RCC 7860 (cell line): ENCODE data around the gene SH2D3C.

Experiments used
- DNase-seq: peaks from one replicate; pipeline ENCODE4 v3.0.0-alpha.2; 2015; ENCODE audit warnings: low spot score
- FAIRE-seq: peaks from 2 replicates; lab custom pipeline; 2012; peaks lifted over from hg19 to GRCh38; lab: Jason Lieb, UNC

SH2D3C gene

DNA sequence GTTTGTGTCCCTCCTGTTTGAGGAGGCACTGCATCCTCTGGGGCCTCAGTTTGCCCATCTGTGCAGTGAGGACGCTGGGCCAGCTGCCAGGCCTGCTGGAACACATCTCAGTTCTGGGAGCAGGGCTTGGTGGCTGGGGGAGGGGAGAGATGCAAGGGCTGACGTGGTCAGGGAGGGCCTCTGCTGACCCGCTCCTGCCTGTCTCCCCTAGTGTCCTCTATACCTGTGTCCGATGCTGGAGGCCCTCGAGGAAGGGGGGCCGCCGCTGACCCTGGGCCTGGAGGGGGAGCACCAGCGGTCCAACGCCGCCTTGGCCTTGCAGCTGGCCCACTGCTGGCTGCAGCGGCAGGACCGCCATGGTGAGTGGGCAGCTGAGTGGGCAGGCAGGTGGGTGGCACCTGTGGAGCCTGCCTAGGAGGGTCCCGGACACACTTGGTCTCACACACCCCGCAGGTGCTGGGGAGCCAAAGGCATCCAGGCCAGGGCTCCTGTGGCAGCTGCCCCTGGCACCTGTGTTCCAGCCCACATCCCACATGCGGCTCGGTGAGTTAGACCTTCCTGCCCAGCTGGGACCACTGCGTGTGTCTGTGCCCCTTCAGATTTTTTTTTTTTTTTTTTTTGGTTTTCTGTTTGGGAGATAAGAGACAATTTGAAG, 30.0 kb upstream of the SH2D3C start:
- DNase-seq (no peak), FAIRE-seq (no peak)

- FAIRE-seq (no peak), DNase-seq (no peak)
Observed at GRCh38 chr9:127806871-127807270, 28.4 kb upstream of the SH2D3C start.

GRCh38 chr9:127805620-127806019, 27.2 kb upstream of the SH2D3C start:
- FAIRE-seq (no peak), DNase-seq (no peak)

GRCh38 chr9:127803507-127804352, 25.3 kb upstream of the SH2D3C start:
- FAIRE-seq (no peak), DNase-seq (peak; percentile 64)

DNA sequence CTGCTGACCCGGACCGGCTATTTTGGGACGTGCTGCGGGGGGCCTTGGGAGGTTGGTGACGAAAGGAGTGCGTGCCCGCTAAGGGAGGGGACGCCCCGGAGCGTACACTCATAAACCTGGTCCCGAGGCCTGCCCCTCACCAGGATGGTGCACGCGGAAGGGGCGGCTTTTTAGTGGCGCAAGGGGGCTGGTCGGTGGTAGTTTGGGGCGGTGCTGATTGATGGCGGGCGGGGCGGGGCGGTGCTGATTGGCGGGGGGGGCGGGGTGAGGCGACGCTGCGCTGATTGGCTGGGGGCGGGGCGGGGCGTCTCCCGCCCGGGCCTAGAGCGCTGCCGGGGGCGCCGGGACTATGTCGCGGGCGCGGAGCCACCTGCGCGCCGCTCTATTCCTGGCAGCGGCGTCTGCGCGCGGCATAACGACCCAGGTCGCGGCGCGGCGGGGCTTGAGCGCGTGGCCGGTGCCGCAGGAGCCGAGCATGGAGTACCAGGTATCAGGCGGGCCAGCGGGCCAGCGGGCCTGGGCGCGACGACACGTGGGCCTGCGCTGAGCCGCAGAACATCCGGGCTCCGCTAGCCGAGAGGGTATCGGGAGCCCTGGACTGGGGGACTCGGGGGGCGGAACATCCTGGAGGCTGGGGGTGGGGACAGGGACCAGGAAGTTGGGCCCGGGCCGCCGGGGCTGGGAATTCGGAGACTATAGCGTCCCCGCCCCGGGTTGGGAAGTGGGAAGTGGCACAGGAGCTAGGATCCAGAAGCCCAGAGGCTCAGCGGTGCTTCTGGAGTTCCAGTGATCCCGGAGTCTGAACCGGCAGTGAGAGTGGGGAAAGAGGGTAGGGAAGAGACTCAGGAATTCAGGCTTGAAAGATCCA, 24.3 kb upstream of the SH2D3C start, which contains the start of gene FPGS:
Gene FPGS (plus strand): TSS at position 307 of the 868 bp plus-strand sequence. CDS start 43 bp downstream, at position 350.
- FAIRE-seq = no peak

DNA sequence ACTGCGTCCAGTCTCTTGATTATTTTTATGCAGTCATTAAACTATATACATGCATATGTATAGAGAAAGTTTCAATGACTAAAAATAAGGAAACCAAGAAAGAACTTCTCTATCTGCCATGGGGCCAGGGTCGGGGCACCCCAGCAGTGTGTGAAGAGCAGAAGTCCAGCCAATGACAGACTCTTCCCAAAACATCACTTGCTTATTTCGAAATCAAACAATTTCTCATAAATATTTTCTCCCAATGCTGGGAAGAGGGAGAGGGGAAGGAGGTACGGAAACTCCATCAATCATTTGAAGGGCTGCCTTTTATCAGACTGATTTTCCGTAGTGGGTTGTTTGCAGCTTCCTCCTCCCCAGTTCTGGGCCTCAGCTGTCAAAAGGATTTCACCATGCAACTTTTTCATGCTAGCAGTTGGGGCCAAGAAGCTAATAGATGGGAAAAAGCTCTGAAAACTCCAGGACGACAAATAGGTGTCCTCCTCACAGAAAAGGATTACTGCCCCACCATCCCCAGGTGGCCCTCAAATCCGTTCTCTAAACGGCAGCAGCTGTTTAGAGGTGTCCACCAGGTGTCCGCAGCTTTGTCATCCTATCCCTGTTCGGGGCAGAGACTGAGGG, 23.6 kb upstream of the SH2D3C start:
- FAIRE-seq (no peak), DNase-seq (no peak)

More for the DNA sequence above, 24.3 kb upstream of the SH2D3C start, which contains the start of gene FPGS:
- DNase-seq = peak; percentile 76

DNA sequence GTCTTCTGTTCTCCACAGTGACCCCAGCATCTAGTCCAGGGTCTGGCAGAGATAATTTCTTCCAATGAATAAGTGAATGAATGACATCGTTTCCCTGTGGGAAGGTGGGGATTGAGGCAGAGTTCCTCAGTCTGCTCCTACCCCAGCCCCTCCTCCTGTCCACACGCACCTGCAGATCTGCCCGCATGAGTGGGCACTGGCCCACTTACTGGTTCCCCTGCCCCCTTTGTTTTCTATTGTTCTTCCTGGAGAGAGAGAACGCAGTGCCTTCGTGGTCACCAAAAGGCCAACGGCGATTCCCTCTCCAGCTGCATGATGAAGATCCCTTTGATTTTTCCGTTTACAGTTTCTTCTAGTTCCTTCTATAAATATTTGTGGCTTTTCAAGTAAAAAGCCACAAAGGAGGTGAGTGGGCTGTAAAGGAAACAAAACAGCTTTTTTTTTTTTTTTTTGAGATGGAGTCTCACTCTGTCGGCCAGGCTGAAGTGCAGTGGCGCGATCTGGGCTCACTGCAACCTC, 18.4 kb upstream of the SH2D3C start:
- FAIRE-seq = no peak
- no peak for DNase-seq

DNA sequence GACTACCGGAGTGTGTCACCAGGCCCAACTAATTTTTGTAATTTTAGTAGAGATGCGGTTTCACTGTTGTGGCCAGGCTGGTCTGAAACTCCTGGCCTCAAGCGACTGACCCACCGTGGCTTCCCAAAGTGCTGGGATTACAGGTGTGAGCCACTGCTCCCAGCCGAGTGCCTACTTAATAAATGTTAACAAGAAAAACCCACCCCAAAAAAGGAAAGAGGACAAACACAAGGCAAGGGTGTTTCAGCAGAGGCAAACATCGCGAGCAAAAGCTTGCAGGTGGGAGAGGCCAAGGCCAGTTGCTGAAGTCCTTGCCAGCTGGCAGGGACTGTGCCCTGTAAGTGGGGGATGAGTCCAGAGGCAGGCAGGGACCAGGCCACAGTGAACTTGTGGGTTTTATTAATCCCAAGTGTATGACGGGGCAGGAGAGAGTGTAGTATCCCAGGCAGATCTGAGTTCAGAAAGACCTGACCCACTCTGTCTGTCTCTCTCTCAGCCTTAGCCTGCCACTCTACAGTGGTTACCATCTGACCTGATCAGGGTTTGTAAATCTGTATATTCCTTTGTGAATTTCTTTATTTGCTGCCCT, 17.9 kb upstream of the SH2D3C start:
- FAIRE-seq (no peak), DNase-seq (no peak)

DNA sequence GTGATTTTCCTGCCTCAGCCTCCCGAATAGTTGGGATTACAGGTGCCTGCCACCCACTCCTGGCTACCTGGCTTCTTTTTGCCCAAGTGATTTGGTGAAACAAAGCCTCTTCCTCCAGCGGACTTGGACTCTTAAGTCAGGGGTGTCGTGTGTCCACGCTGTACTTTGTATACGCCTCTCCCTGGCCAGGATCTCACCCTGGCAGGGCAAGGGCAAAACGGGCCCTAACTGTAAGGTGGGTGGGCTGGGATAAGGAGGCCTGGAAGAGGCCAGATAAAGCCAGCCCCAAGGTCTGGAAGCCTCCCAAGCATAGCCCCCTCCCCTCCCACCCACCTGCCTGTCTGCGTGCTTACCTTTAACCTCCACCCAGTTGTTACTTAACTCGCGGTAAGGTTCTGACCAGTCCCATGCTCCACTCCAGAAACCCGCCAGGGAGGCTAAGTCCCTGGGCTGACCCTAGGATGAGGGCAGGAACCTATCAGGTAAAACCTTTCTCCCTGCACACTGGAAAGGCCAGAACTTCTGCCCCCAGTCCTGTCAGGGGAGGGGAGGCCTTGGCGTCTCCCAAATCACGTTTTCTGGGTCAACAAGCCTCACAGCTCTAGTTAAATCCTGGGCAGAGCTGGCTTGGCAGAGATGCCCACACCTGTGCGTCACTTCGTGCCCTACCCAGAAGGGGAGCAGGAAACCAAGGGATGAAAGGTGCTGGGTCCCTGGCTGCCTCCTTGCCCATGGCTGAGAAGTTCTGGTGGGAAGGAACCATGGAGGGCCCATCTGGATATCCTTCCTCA, 15.7 kb upstream of the SH2D3C start:
- DNase-seq (no peak), FAIRE-seq (no peak)

GRCh38 chr9:127793093-127793708, 14.7 kb upstream of the SH2D3C start:
- FAIRE-seq = no peak
- DNase-seq = no peak

GRCh38 chr9:127792417-127793031, 14.1 kb upstream of the SH2D3C start:
- DNase-seq (no peak), FAIRE-seq (no peak)

DNA sequence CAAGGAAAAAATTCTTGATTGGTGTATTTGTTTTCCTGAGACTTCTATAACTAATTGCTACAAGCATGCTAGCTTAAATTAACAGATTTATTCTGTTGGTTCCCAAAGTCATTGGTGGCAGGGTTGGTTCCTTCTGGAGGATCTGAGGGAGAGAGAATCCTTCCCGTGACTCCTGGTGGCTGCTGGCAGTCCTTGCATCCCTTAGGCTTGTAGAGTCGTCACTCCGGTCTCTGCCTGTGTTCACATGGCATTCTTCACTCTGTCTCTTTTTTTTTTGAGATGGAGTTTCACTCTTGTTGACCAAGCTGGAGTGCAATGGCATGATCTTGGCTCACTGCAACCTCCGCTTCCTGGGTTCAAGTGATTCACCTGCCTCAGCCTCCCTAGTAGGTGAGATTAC, 12.6 kb upstream of the SH2D3C start:
- no peak for FAIRE-seq
- no peak for DNase-seq

DNA sequence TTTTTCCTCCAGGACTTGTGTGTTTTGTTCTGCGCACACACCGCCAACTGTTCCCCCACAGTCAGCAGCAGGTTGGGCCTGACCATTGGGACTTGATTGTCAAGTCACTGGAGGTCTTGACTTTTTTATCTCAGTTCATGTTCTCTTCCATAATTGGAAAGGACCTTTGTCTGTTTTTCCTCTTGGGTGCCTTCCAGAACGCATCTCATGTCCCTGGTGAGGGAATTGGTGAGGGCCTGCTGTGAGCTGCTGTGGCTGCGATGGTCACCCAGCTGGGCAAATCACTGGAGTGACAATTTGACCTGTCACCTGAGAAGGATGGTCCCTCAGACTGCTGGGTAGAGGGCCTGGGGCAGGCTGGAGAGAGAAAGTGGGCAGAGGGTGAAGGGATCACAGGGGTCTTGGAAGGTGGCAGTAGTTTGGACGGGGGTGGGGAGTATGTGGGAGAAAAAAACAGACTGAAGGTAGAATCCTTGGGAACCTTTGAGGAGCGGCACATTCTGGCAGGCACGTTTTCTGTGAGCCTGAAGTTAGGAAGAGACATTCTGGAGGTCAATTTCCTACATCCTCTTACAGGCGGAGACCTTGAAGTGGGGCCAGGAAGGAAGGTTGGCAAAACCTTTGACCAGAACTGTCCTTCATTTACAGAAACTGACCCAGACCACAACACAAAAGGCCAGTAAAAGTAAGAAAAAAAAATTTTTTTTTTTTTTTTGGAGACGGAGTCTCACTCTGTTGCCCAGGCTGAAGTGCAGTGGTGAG, 11.8 kb upstream of the SH2D3C start:
- DNase-seq (no peak), FAIRE-seq (no peak)

DNA sequence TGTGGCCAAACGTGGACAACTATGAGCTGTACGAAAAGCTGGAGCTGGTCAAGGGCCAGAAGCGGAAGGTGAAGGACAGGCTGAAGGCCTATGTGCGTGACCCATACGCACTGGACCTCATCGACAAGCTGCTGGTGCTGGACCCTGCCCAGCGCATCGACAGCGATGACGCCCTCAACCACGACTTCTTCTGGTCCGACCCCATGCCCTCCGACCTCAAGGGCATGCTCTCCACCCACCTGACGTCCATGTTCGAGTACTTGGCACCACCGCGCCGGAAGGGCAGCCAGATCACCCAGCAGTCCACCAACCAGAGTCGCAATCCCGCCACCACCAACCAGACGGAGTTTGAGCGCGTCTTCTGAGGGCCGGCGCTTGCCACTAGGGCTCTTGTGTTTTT, 10.7 kb upstream of the SH2D3C start:
- FAIRE-seq (no peak), DNase-seq (no peak)

DNA sequence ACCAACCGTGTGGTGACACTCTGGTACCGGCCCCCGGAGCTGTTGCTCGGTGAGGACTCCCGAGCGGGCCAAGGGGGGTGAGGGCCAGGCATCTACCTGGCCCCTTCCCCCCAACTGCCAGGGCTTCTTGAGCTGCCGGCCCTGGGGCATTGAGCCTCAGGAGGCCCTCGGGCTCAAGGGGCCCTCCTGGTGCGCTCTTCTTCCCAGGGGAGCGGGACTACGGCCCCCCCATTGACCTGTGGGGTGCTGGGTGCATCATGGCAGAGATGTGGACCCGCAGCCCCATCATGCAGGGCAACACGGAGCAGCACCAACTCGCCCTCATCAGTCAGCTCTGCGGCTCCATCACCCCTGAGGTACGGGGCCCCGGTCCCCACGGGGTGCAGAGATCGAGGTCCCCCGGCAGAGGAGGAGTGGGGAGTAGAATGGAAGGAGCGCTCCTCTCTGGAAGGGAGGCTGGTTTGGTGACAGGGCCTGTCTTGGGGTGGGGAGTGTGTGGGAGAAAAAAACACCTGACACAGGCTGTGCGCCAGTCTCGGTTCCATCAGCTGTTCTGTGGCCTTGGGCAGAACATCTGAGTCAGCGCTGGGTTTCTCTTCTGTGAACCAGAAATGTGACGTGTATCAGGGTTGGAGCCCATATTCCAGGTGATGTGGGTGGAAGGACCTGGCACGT, 10.0 kb upstream of the SH2D3C start:
- FAIRE-seq (no peak), DNase-seq (no peak)

DNA sequence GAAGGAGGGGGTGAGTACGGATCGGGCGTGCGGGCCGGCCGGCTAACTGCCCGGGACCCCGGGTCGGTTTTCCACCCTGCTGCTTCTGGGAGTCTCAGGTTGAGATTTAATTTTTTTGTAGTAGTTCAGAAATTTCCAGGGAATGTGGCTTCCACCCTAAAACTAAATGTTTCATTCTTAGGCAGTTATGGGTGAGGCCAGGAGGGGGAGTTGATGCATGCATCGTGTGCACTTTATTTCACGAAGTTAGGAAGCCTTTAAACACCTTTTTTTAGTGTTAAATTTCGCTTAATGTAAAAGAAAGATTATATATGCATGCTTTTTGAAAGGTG, 8.3 kb upstream of the SH2D3C start:
- DNase-seq (no peak), FAIRE-seq (no peak)
